ENCODE results near the gene ADARB2. TPM values are rescaled to one million over a fixed set of nuclear protein-coding genes. Genes with fewer than 3 reads are reported as not detected.

ADARB2 gene
- polyA plus RNA-seq, 1 of the 3 experiments (the other 2 are of a cell fraction) = not detected

DNA sequence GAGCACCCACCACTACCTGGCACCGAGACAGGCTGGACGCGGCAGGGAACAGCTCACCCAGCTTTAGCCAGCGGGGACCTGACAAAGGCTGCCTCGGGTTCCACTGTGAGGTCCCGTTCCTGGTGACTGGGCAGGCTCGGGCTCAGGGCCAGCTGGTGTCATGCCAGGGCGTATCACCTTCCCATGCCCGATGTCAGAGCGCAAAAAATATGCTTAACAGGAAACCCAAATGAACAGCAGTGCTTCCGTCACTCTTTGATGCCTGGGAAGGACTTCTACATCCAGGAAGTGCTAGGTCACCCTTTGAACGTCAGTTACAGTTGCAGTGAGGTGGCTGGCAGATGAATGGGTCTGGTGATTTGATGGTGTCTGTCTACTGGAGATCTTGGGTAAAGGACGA lies 106.0 kb downstream of the ADARB2 start:
- ChIA-PET CTCF (no interaction called here), POLR2A (no interaction called here)
- Histone ChIP-seq H3K4me3 (ENCODE audit: low read depth in 2 of 2, low read length in 1 of 2) (no peak overlapping the region), H2AFZ (ENCODE audit: low read depth) (no peak overlapping the region), H3K79me2 (ENCODE audit: insufficient read depth) (no peaks in the 10 kb centered on the region), H3K27me3 (ENCODE audit: insufficient read depth) (no peaks in the 10 kb centered on the region), H4K20me1 (ENCODE audit: insufficient read depth) (no peaks in the 10 kb centered on the region), H3K9me2 (no peaks in the 10 kb centered on the region), H3F3A (replicated peaks; ENCODE audit: insufficient read depth) (no peaks in the 10 kb centered on the region), H3K4me2 (no peak overlapping the region), H3K9me3 (no peaks in the 10 kb centered on the region), H3K27ac (ENCODE audit: low read depth in 2 of 2, low read length in 1 of 2) (no peak overlapping the region), H3K36me3 (replicated peaks in 1 of 2; ENCODE audit: control insufficient read depth in 1 of 2, insufficient read depth in 2 of 2, low read length in 1 of 2) (no peaks in the 10 kb centered on the region), H3K4me1 (ENCODE audit: control insufficient read depth in 1 of 2, insufficient read depth in 2 of 2, low read depth in 1 of 2, low read length in 1 of 2) (no peaks in the 10 kb centered on the region), H3K9ac (no peak overlapping the region)
- WGBS (ENCODE audit: low lambda C conversion rate) = 48% methylated on average over 10 of the region's 13 CpGs
- TF ChIP-seq TEAD4 (IDR thresholded peaks at IDR 0.05; ENCODE audit: borderline replicate concordance, insufficient read depth) = no peak
- TF ChIP-seq SMC3 (IDR thresholded peaks at IDR 0.05; ENCODE audit: low read depth, low read length) = no peak
- no peak for TF ChIP-seq FOSL2 (IDR thresholded peaks at IDR 0.05; ENCODE audit: borderline replicate concordance, low read depth)
- TF ChIP-seq GATA2 (CRISPR knock-in tag; IDR thresholded peaks at IDR 0.05) = no peak
- TF ChIP-seq, protein P1, sequence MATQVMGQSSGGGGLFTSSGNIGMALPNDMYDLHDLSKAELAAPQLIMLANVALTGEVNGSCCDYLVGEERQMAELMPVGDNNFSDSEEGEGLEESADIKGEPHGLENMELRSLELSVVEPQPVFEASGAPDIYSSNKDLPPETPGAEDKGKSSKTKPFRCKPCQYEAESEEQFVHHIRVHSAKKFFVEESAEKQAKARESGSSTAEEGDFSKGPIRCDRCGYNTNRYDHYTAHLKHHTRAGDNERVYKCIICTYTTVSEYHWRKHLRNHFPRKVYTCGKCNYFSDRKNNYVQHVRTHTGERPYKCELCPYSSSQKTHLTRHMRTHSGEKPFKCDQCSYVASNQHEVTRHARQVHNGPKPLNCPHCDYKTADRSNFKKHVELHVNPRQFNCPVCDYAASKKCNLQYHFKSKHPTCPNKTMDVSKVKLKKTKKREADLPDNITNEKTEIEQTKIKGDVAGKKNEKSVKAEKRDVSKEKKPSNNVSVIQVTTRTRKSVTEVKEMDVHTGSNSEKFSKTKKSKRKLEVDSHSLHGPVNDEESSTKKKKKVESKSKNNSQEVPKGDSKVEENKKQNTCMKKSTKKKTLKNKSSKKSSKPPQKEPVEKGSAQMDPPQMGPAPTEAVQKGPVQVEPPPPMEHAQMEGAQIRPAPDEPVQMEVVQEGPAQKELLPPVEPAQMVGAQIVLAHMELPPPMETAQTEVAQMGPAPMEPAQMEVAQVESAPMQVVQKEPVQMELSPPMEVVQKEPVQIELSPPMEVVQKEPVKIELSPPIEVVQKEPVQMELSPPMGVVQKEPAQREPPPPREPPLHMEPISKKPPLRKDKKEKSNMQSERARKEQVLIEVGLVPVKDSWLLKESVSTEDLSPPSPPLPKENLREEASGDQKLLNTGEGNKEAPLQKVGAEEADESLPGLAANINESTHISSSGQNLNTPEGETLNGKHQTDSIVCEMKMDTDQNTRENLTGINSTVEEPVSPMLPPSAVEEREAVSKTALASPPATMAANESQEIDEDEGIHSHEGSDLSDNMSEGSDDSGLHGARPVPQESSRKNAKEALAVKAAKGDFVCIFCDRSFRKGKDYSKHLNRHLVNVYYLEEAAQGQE (IDR thresholded peaks at IDR 0.05; ENCODE audit: low read depth, low read length) = no peak
- TF ChIP-seq, protein P2, sequence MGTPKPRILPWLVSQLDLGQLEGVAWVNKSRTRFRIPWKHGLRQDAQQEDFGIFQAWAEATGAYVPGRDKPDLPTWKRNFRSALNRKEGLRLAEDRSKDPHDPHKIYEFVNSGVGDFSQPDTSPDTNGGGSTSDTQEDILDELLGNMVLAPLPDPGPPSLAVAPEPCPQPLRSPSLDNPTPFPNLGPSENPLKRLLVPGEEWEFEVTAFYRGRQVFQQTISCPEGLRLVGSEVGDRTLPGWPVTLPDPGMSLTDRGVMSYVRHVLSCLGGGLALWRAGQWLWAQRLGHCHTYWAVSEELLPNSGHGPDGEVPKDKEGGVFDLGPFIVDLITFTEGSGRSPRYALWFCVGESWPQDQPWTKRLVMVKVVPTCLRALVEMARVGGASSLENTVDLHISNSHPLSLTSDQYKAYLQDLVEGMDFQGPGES (IDR thresholded peaks at IDR 0.05; ENCODE audit: low read depth, low read length) = no peak
- no peak for TF ChIP-seq NRF1 (IDR thresholded peaks at IDR 0.05; ENCODE audit: low read depth, low read length)
- TF ChIP-seq, protein P3, sequence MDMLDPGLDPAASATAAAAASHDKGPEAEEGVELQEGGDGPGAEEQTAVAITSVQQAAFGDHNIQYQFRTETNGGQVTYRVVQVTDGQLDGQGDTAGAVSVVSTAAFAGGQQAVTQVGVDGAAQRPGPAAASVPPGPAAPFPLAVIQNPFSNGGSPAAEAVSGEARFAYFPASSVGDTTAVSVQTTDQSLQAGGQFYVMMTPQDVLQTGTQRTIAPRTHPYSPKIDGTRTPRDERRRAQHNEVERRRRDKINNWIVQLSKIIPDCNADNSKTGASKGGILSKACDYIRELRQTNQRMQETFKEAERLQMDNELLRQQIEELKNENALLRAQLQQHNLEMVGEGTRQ (IDR thresholded peaks at IDR 0.05; ENCODE audit: borderline replicate concordance, low read depth, low read length) = no peak
- no peak for TF ChIP-seq MEF2A (IDR thresholded peaks at IDR 0.05; ENCODE audit: borderline replicate concordance, low read depth)
- TF ChIP-seq, protein P4, sequence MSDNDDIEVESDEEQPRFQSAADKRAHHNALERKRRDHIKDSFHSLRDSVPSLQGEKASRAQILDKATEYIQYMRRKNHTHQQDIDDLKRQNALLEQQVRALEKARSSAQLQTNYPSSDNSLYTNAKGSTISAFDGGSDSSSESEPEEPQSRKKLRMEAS (IDR thresholded peaks at IDR 0.05; ENCODE audit: low read depth) = no peak
- TF ChIP-seq TCF12 (IDR thresholded peaks at IDR 0.05) = no peak
- TF ChIP-seq, protein P5, sequence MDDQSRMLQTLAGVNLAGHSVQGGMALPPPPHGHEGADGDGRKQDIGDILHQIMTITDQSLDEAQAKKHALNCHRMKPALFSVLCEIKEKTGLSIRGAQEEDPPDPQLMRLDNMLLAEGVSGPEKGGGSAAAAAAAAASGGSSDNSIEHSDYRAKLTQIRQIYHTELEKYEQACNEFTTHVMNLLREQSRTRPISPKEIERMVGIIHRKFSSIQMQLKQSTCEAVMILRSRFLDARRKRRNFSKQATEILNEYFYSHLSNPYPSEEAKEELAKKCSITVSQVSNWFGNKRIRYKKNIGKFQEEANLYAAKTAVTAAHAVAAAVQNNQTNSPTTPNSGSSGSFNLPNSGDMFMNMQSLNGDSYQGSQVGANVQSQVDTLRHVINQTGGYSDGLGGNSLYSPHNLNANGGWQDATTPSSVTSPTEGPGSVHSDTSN (IDR thresholded peaks at IDR 0.05) = no peak
- no peak for DNase-seq
